Measurements from ENCODE around the gene ENHO.

ENHO gene

GRCh38 chr9:34524349-34524748 is 1.6 kb upstream of the ENHO start:
- no peak for DNase-seq (ENCODE audit: low read depth)

GRCh38 chr9:34522091-34522887 is 501 bp downstream of the ENHO start:
- DNase-seq (ENCODE audit: low read depth) = no peak

- DNase-seq (ENCODE audit: low read depth) = no peak
Measured at GRCh38 chr9:34521406-34522045, 1.3 kb downstream of the ENHO start.

GRCh38 chr9:34520505-34521385 is 2.0 kb downstream of the ENHO start:
- DNase-seq (ENCODE audit: low read depth) = no peak

GRCh38 chr9:34520096-34520495 is 2.7 kb downstream of the ENHO start:
- no peak for DNase-seq (ENCODE audit: low read depth)

GRCh38 chr9:34519321-34520020 is 3.3 kb downstream of the ENHO start:
- DNase-seq (ENCODE audit: low read depth) = no peak

- no peak for DNase-seq (ENCODE audit: low read depth)
Measured at GRCh38 chr9:34518896-34519295, 3.9 kb downstream of the ENHO start.

- no peak for DNase-seq (ENCODE audit: low read depth)
Measured at GRCh38 chr9:34518110-34518616, 4.6 kb downstream of the ENHO start.

GRCh38 chr9:34517185-34517584 is 5.6 kb downstream of the ENHO start:
- DNase-seq (ENCODE audit: low read depth) = no peak

- no peak for DNase-seq (ENCODE audit: low read depth)
Measured at GRCh38 chr9:34515959-34516358, 6.8 kb downstream of the ENHO start.

- no peak for DNase-seq (ENCODE audit: low read depth)
Measured at GRCh38 chr9:34514816-34515215, 8.0 kb downstream of the ENHO start.

- DNase-seq (ENCODE audit: low read depth) = no peak
Measured at GRCh38 chr9:34514401-34514800, 8.4 kb downstream of the ENHO start.

GRCh38 chr9:34513567-34514214 is 9.1 kb downstream of the ENHO start:
- DNase-seq (ENCODE audit: low read depth) = peak; percentile 64

- DNase-seq (ENCODE audit: low read depth) = no peak
Measured at GRCh38 chr9:34512131-34513078, 10.4 kb downstream of the ENHO start.

GRCh38 chr9:34510497-34511468 is 12.0 kb downstream of the ENHO start:
- no peak for DNase-seq (ENCODE audit: low read depth)

GRCh38 chr9:34508951-34509350 is 13.8 kb downstream of the ENHO start:
- no peak for DNase-seq (ENCODE audit: low read depth)

GRCh38 chr9:34508463-34508862 is 14.3 kb downstream of the ENHO start:
- no peak for DNase-seq (ENCODE audit: low read depth)

- DNase-seq (ENCODE audit: low read depth) = no peak
Measured at GRCh38 chr9:34507966-34508365, 14.8 kb downstream of the ENHO start.

- no peak for DNase-seq (ENCODE audit: low read depth)
Measured at GRCh38 chr9:34507556-34507955, 15.2 kb downstream of the ENHO start.
